K562 (cell line): ENCODE data around the gene KCNQ4. TPM values are rescaled to one million over a fixed set of nuclear protein-coding genes. Genes with fewer than 3 reads are reported as not detected.

Experiments used
- ELF2 ChIP-seq: fragments of 250-450 bp; sonication (Bioruptor Pico); IDR thresholded peaks from 2 replicates; pipeline ENCODE4 v1.5.0; 2021; ENCODE audit warnings: mild to moderate bottlenecking
- GABPB2 ChIP-seq: fragments of 250-450 bp; sonication (Bioruptor Pico); conservative IDR thresholded peaks from 2 replicates; pipeline ENCODE4 v1.5.1; 2021; ENCODE audit warnings: mild to moderate bottlenecking
- HMBOX1 ChIP-seq: sonication (generic); IDR thresholded peaks from 2 replicates; pipeline ENCODE4 v1.6.1; 2016
- MCM3 ChIP-seq: fragments of 450-650 bp; IDR thresholded peaks from 2 replicates; pipeline ENCODE4 v1.6.1; 2016
- MITF ChIP-seq: IDR thresholded peaks from 2 replicates; pipeline ENCODE4 v1.6.1; 2014; ENCODE audit warnings: antibody characterized with exemption
- NR2C2 ChIP-seq, 2 experiments: fragments of 200-800 bp in 1 of 2; sonication (Bioruptor generic) in 1 of 2; sonication (generic) in 1 of 2; formaldehyde crosslinking in 1 of 2; IDR thresholded peaks; 2 replicates each; pipeline versions ENCODE4 v1.6.1 to v1.8.0; 2016 to 2022; ENCODE audit warnings: mild to moderate bottlenecking in 1 of 2, missing compliant biosample characterization in 1 of 2, missing genetic modification characterization in 1 of 2, missing genetic modification reagents in 1 of 2
- PKNOX1 ChIP-seq: fragments of 450-650 bp; IDR thresholded peaks from 2 replicates; pipeline ENCODE4 v1.6.1; 2016
- PRDM10 ChIP-seq: fragments of 450-650 bp; IDR thresholded peaks from 2 replicates; pipeline ENCODE4 v1.6.1; 2018; ENCODE audit not compliant: partially characterized antibody
- RBM22 ChIP-seq: fragments of 200-400 bp; formaldehyde crosslinking; IDR thresholded peaks from 2 replicates; pipeline ENCODE4 v1.6.1; 2018; ENCODE audit warnings: low read length, low read depth; ENCODE audit not compliant: poor library complexity, severe bottlenecking
- RBM25 ChIP-seq: fragments of 200-400 bp; formaldehyde crosslinking; IDR thresholded peaks from 2 replicates; pipeline ENCODE4 v1.6.1; 2018; ENCODE audit warnings: low read length, low read depth, moderate library complexity; ENCODE audit not compliant: severe bottlenecking
- SMC3 ChIP-seq: conservative IDR thresholded peaks from 2 replicates; pipeline ENCODE4 v1.6.1; 2011; ENCODE audit warnings: low read depth, low read length, improper control_type of control experiment; ENCODE audit not compliant: insufficient read depth
- SNIP1 ChIP-seq: fragments of 450-650 bp; IDR thresholded peaks from 2 replicates; pipeline ENCODE4 v1.7.1; 2017; ENCODE audit warnings: low read depth, mild to moderate bottlenecking
- TAF15 ChIP-seq: fragments of 200-400 bp; formaldehyde crosslinking; IDR thresholded peaks from 2 replicates; pipeline ENCODE4 v1.6.1; 2017; ENCODE audit warnings: mild to moderate bottlenecking, low read depth, low read length, moderate library complexity
- TEAD1 ChIP-seq, 2 experiments: fragments of 450-650 bp in 1 of 2; sonication (generic) in 1 of 2; formaldehyde crosslinking; IDR thresholded peaks; 2 replicates each; pipeline versions ENCODE4 v1.4.0 to v1.8.0; 2020 to 2022; ENCODE audit warnings: mild to moderate bottlenecking in 2 of 2, missing genetic modification reagents in 1 of 2
- THRA ChIP-seq: fragments of 450-650 bp; IDR thresholded peaks from 2 replicates; pipeline ENCODE4 v1.6.1; 2017; ENCODE audit warnings: mild to moderate bottlenecking, moderate library complexity
- U2AF2 ChIP-seq: fragments of 200-400 bp; formaldehyde crosslinking; optimal IDR thresholded peaks from 2 replicates; pipeline ENCODE3; 2017; ENCODE audit warnings: low read depth, mild to moderate bottlenecking, low read length
- ZFX ChIP-seq: sonication (generic); formaldehyde crosslinking; IDR thresholded peaks from 2 replicates; pipeline ENCODE4 v1.8.0; 2022; ENCODE audit warnings: mild to moderate bottlenecking, missing genetic modification reagents, moderate library complexity
- ZKSCAN3 ChIP-seq: fragments of 250-450 bp; sonication (Bioruptor Pico); IDR thresholded peaks from 2 replicates; pipeline ENCODE4 v1.4.0; 2020
- ZKSCAN8 ChIP-seq: fragments of 200-800 bp; sonication (Bioruptor generic); IDR thresholded peaks from 2 replicates; pipeline ENCODE4 v1.6.1; 2016; ENCODE audit warnings: missing genetic modification characterization, missing compliant biosample characterization
- ZNF699 ChIP-seq: fragments of 250-450 bp; sonication (Bioruptor Pico); IDR thresholded peaks from 2 replicates; pipeline ENCODE4 v1.8.0; 2021; ENCODE audit warnings: mild to moderate bottlenecking, moderate library complexity; ENCODE audit not compliant: insufficient replicate concordance
- polyA plus RNA-seq, 8 experiments: library from polyadenylated mRNA; depleted of rRNA in 4 of 8; stranded (reverse) in 5 of 8; unstranded in 3 of 8; fragments of >200 nt; fragmentation: Nextera tagmentation in 2 of 8; fragmentation: Illumina TruSeq in 1 of 8; extraction: Ambion mirVana in 2 of 8; extraction: Trizol in 1 of 8; gene quantifications; 2 replicates each; pipeline versions ENCODE4 v1.2.1 to v1.2.3, GENCODE V29; 2011 to 2014; ENCODE audit warnings: inconsistent platforms in 1 of 8, missing spikeins in 1 of 8
- total RNA-seq, 7 experiments: library from RNA; depleted of rRNA in 6 of 7; stranded (reverse); fragments of >200 nt in 6 of 7; fragmentation: Illumina TruSeq in 2 of 7; extraction: Trizol in 2 of 7; gene quantifications; 2 replicates each; pipeline versions ENCODE4 v1.2.1 to v1.2.3, GENCODE V29; 2011 to 2021; ENCODE audit warnings: low replicate concordance in 1 of 7

Gene KCNQ4
- total and polyA plus RNA-seq, 9 of the 15 experiments (the other 6 are each of a cell fraction or from before 2014, with no cell fraction given) = 0.07 to 4.1 (median 0.79) TPM

- TF ChIP-seq MITF (no peak), PRDM10 (no peak), SNIP1 (no peak), MCM3 (no peak), NR2C2 (CRISPR knock-in tag; IDR thresholded peaks at IDR 0.05) (peak; percentile 32), NR2C2 (tag; IDR thresholded peaks at IDR 0.05) (peak; percentile 60; the same call in 1 of the 2 replicates), THRA (no peak), TEAD1 (CRISPR knock-in tag; IDR thresholded peaks at IDR 0.05) (peak in 1 of 2 experiments; percentile 9; a peak in 1 of 4 replicates), ELF2 (CRISPR knock-in tag) (no peak), SMC3 (no peak), ZNF699 (no peak), RBM22 (no peak), ZKSCAN8 (no peak), RBM25 (no peak), ZKSCAN3 (no peak), TAF15 (no peak), PKNOX1 (no peak), GABPB2 (CRISPR knock-in tag) (no peak), ZFX (peak; percentile 62), U2AF2 (no peak), HMBOX1 (no peak)
These were observed 669 bp downstream of the KCNQ4 start (continued) for GRCh38 chr1:40784141-40784770.
